GM18502 (cell line): ENCODE results near the gene HCST.
"Not testable (repeated sequence)": the region's sequence is repeated elsewhere in the genome, so short reads cannot be mapped to it uniquely, and the experiment has no call there.

ENCODE experiments used
- ATAC-seq: cut with Tn5 transposase; IDR thresholded peaks from one replicate; pipeline ENCODE4 v1.9.1; 2021; ENCODE audit warnings: mild to moderate bottlenecking; ENCODE audit not compliant: unreplicated experiment, poor library complexity

The HCST gene

GRCh38 chr19:35903550-35904179 is 1.3 kb downstream of the HCST start:
- ATAC-seq: peak; percentile 37

- ATAC-seq: no peak
Observed at GRCh38 chr19:35904311-35905068, 2.2 kb downstream of the HCST start.

- ATAC-seq: no peak
Observed at GRCh38 chr19:35905178-35905727, 2.9 kb downstream of the HCST start.

GRCh38 chr19:35907377-35907745 is 5.0 kb downstream of the HCST start:
- ATAC-seq: no peak

- no peak for ATAC-seq
Observed at GRCh38 chr19:35908010-35908441, 5.7 kb downstream of the HCST start, which contains the start of gene TYROBP. Gene TYROBP (minus strand): TSS chr19:35908295. CDS start chr19:35908228, 67 bp downstream.

GRCh38 chr19:35908973-35909683 is 6.8 kb downstream of the HCST start:
- peak; percentile 48 for ATAC-seq

GRCh38 chr19:35909684-35910035 is 7.3 kb downstream of the HCST start:
- peak; percentile 20 for ATAC-seq

- ATAC-seq: not testable (repeated sequence)
Observed at GRCh38 chr19:35910355-35910754, 8.0 kb downstream of the HCST start.

- no peak for ATAC-seq
Observed at GRCh38 chr19:35911173-35911572, 8.8 kb downstream of the HCST start.

GRCh38 chr19:35911790-35912189 is 9.5 kb downstream of the HCST start:
- ATAC-seq: no peak

GRCh38 chr19:35913589-35913988 is 11.3 kb downstream of the HCST start:
- no peak for ATAC-seq

- no peak for ATAC-seq
Observed at GRCh38 chr19:35915443-35915842, 13.1 kb downstream of the HCST start.

- no peak for ATAC-seq
Observed at GRCh38 chr19:35919306-35919705, 17.0 kb downstream of the HCST start.

- ATAC-seq: no peak
Observed at GRCh38 chr19:35921012-35921411, 18.7 kb downstream of the HCST start.

- no peak for ATAC-seq
Observed at GRCh38 chr19:35925501-35925900, 23.2 kb downstream of the HCST start.

- no peak for ATAC-seq
Observed at GRCh38 chr19:35928507-35928906, 26.2 kb downstream of the HCST start.

GRCh38 chr19:35929876-35930275 is 27.5 kb downstream of the HCST start:
- ATAC-seq: no peak

- peak; percentile 95 for ATAC-seq
Observed at GRCh38 chr19:35931161-35931873, 29.0 kb downstream of the HCST start.

- ATAC-seq: no peak
Observed at GRCh38 chr19:35931874-35932202, 29.5 kb downstream of the HCST start.

GRCh38 chr19:35932291-35932936 is 30.1 kb downstream of the HCST start:
- ATAC-seq: no peak
